Choroid plexus epithelial cell (primary cell): Measurements from ENCODE around the gene TTC9C.
A peak's percentile ranks its signal among the peaks of the same experiment; 100 is the strongest.
"Not testable (repeated sequence)": the region's sequence is repeated elsewhere in the genome, so short reads cannot be mapped to it uniquely, and the experiment has no call there.

ENCODE experiments used
- DNase-seq: peaks from one replicate; pipeline ENCODE4 v3.0.0-alpha.2; 2010; ENCODE audit warnings: low read depth
- H3K4me3 ChIP-seq: 2 replicates; pipeline ENCODE4 v1.5.1; 2011; ENCODE audit warnings: low read depth, mild to moderate bottlenecking, control low read depth, low read length, moderate library complexity
- TF ChIP-seq, protein P1 (sequence below): conservative IDR thresholded peaks from 2 replicates; pipeline ENCODE4 v1.5.1; 2011; ENCODE audit warnings: low read depth, mild to moderate bottlenecking, control low read depth, inconsistent platforms, low read length, moderate library complexity

TTC9C gene

DNA sequence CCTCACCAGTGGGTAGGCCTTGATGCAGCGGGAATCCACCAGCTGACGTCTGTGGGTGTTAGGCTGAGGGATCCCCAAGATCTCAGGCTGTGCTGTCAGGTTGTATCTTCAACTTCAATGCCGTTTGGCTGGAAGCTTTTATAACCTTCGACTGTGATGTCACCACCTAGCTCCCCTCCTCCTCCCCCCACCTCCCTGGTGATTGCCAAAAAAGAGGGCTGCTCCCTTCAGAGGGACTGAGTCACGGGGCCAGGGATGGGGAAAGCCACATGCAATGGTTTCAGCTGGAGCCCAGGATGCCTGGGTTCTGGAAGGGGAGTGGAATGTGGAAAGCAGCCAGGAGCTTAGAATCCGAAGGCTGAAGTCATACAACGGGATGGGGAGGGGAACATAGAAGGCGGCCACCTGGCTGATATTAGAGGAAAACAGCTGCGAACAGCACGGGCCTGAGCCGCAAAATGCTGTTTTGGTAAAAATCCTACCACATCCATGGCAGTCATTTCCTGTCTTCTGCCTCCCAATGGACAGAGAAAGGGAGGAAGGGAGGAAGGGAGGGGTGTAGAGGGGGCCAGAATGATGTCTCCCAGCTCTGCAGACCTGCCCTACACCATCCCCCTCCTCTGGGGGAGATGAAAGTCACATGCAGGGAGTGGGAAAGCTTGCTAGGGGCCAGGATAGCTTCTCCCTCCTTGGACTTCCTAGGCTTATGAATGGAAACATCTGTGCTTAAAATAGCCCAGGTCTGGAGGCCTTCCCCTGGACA, 38.7 kb upstream of the TTC9C start, which contains the start of gene LRRN4CL:
LRRN4CL (minus strand) TSS at position 110 of the 763 bp plus-strand sequence. CDS start 1,022 bp downstream, outside the sequence.
- DNase-seq: peak; percentile 80
- H3K4me3 ChIP-seq: no peak within 1 kb of the TSS
- TF ChIP-seq, protein P1, sequence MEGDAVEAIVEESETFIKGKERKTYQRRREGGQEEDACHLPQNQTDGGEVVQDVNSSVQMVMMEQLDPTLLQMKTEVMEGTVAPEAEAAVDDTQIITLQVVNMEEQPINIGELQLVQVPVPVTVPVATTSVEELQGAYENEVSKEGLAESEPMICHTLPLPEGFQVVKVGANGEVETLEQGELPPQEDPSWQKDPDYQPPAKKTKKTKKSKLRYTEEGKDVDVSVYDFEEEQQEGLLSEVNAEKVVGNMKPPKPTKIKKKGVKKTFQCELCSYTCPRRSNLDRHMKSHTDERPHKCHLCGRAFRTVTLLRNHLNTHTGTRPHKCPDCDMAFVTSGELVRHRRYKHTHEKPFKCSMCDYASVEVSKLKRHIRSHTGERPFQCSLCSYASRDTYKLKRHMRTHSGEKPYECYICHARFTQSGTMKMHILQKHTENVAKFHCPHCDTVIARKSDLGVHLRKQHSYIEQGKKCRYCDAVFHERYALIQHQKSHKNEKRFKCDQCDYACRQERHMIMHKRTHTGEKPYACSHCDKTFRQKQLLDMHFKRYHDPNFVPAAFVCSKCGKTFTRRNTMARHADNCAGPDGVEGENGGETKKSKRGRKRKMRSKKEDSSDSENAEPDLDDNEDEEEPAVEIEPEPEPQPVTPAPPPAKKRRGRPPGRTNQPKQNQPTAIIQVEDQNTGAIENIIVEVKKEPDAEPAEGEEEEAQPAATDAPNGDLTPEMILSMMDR: peak; percentile 4

DNA sequence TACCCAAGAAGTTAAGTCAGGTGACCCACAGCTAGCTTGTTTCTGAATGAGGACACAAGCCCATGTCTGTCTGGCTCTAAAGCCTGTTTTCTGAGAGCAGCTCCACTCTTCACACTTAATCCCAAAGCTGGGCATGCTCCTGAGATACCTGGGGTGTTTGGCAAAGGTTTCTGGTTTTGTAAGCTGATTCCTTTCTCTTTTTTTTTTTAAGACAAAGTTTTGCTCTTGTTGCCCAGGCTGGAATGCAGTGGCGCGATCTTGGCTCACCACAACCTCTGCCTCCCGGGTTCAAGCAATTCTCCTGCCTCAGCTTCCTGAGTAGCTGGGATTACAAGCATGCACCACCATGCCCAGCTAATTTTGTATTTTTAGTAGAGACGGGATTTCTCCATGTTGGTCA, 34.7 kb upstream of the TTC9C start:
- DNase-seq: not testable (repeated sequence)

DNA sequence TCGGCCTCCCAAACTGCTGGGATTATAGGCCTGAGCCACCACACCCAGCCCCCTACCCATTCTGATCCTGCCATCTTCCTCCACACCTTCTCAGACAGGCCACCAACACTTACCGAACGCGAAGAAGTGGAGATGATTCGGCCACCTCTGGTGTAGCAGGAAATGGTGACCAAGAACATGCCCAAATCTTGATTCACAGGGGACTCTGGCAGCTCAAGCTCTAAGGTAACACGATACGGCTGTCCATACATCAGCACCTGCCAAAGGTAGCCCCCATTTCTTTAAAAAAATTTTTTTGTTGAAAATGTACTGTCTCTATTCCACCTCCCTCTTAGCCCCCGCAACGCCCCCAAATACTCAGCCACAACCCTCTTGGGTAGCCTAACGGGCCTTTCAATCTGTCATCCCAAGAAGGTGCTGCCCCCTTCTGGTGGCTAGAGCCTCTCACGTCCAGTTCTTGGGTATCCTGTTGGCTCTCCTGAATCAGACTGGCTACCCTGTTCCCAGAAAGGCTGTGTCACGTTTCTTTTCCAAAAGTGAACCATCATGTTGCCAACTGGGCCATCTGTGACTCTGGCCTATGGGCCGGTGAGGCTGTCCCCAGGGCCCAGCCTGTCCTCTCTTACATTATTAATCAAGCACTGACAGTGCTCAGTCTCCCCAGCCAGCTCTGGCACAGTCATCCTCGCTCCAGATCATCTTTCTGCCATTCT, 33.7 kb upstream of the TTC9C start:
- DNase-seq: peak; percentile 90
- H3K4me3 ChIP-seq: no peak overlapping the region
- TF ChIP-seq, protein P1: peak; percentile 89

More for the DNA sequence above, 34.7 kb upstream of the TTC9C start:
- not testable (repeated sequence) for H3K4me3 ChIP-seq

DNA sequence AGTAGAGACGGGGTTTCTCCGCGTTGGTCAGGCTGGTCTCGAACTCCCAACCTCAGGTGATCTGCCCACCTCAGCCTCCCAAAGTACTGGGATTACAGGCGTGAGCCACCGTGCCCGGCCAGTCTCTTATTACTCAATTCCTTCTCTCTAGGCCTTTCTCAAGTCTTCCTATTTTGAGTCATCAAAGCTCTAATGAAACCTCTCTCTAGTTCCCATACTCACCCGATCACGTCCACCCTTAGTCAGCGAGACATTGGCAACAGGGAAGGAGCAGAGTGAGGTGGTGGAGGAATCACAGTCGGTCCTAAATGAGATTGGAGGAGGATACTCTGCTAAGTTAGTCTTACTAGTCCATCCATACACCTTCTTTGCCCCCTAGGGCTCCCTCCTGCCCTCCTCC, 26.0 kb upstream of the TTC9C start:
- no peak for DNase-seq
- TF ChIP-seq, protein P1: no peak
- no peak overlapping the region for H3K4me3 ChIP-seq

DNA sequence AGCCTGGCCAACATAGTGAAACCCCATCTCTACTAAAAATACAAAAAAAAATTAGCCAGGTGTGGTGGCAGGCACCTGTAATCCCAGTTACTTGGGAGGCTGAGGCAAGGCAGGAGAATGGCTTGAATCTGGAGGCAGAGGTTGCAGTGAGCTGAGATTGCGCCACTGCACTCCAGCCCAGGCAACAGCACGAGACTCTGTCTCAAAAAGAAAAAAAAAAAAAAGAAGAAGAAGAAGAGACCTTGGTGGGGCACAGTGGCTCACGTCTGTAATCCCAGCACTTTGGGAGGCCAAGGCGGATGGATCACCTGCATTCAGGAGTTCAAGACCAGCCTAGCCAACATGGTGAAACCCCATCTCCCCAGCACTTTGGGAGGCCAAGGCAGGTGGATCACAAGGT, 24.4 kb upstream of the TTC9C start:
- not testable (repeated sequence) for DNase-seq, H3K4me3 ChIP-seq

DNA sequence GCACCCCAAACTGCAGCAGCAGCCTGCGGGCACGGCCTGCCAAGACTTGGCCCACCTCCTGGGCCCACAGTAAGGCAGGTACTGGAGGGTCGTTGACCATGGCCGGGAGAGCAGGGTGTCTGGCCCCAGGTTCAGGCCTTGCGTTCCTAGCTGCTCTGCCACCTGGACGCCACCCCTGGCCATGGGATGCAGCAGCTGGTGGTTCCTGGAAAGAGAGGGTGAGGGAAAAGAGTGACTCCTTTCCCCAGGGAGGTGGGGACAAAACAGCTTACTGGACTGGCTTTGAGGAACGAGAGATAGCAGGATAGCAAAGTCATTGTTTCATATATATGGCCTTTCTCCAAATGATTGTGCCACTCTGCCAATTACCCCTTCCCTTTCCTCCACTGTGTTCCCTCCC, 22.9 kb upstream of the TTC9C start:
- DNase-seq: no peak
- TF ChIP-seq, protein P1: no peak
- peak overlapping the region; percentile 82 for H3K4me3 ChIP-seq

DNA sequence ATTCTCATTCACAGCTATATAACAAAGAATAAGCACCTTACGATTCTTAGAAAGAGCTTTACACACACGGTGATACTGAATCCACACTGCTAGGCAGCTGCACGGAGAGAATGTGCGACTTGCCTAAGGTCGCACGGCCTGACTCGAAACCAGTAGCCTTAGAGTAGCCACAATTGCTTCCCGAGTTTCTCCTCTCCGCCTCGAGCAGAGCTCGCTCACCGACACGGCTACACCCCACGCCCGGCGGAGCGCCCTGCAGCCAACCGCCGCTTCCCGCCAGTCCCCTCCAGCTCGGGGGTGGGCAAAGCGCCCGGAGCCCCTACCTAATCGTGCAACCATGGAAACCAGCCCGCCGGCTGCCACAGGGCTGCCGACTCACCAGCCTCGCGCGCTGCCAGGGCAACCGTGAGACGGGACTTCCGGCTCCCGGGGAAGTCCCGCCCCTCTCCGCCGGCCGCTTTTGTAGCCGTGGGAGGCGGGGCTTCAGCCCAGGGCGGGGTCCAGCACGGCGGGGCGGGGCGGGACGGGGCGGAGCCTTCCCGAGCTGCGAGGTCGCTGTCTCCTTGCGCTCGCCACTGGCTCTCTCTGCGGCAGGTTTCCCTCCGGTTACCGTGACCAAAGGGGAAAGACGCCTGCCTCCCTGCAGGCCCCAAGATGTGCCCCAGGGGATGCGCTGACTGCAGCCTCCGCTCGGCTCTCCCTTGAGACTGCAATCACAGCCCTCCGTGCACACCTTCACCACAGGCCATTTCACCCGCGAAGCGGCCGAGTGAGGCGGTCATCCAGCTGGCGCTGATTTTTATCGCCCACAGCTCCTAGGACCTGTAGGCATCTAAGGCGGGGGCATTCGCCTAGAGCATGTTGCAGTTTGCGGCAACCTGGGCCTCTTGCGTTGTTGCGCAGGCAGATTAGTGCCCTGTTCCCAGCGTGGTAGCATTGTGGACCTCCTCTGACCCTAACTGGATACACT, 22.1 kb upstream of the TTC9C start:
- peak; percentile 94 for DNase-seq
- TF ChIP-seq, protein P1: no peak
- H3K4me3 ChIP-seq: peak overlapping the region; percentile 82
